Ovary (tissue), 9 donors: ENCODE results near the gene GNAS-AS1. TPM values are rescaled to one million over a fixed set of nuclear protein-coding genes. Genes with fewer than 3 reads are reported as not detected.

ENCODE experiments used
- DNase-seq, 5 donors: peaks; one replicate each; pipeline ENCODE4 v3.0.0-alpha.2; 2019 to 2020
- H3K27ac ChIP-seq, 2 donors: fragments of 200-600 bp; one replicate each; pipeline versions ENCODE4 v1.5.1 to v1.8.0; 2019 to 2022
- H3K27me3 ChIP-seq: fragments of 200-600 bp; one replicate; pipeline ENCODE4 v1.8.0; 2022
- H3K36me3 ChIP-seq: fragments of 200-600 bp; sonication (generic); one replicate; pipeline ENCODE4 v1.5.1; 2019
- H3K4me1 ChIP-seq: one replicate; pipeline ENCODE4 v1.8.1; 2013; ENCODE audit warnings: mild to moderate bottlenecking, moderate library complexity; ENCODE audit not compliant: insufficient read depth
- H3K4me3 ChIP-seq: fragments of 200-600 bp; sonication (generic); one replicate; pipeline ENCODE4 v1.5.1; 2017
- H3K9me3 ChIP-seq, 2 donors: fragments of 200-600 bp in 1 of 2; sonication (generic) in 1 of 2; one replicate each; pipeline versions ENCODE4 v1.5.1 to v1.8.1; 2013 to 2019; ENCODE audit warnings: mild to moderate bottlenecking in 1 of 2, moderate library complexity in 1 of 2
- CTCF ChIP-seq, 3 donors: fragments of 450-650 bp in 2 of 3; fragments of 200-600 bp in 1 of 3; IDR thresholded peaks; one replicate each; pipeline versions ENCODE4 v1.5.1 to v1.8.0; 2016 to 2022; ENCODE audit warnings: antibody characterized with exemption in 3 of 3, mild to moderate bottlenecking in 1 of 3
- EP300 ChIP-seq: sonication (generic); formaldehyde crosslinking; IDR thresholded peaks from one replicate; pipeline ENCODE4 v1.6.1; 2017; ENCODE audit warnings: antibody characterized with exemption
- POLR2A ChIP-seq: fragments of 450-650 bp; IDR thresholded peaks from one replicate; pipeline ENCODE4 v1.6.1; 2017; ENCODE audit warnings: antibody characterized with exemption, mild to moderate bottlenecking, moderate library complexity
- WGBS, 3 donors: extraction: QIAGEN DNeasy Blood & Tissue Kit in 1 of 3; methylation state at CpG; one replicate each; pipeline versions ENCODE4 v1.1.5 to v1.1.7; 2013 to 2017; 5-methylcytosine and 5-hydroxymethylcytosine counted together
- intact Hi-C, 4 donors: fragments of 100-400 bp; cut with DNase I; formaldehyde crosslinking; loops; one replicate each; pipeline versions ENCODE4 v1.11.0 to v1.15.1; 2022 to 2023
- polyA plus RNA-seq, 2 donors: library from polyadenylated mRNA; stranded (reverse); fragments of 200-250 nt in 1 of 2; fragments of 350-450 nt in 1 of 2; fragmentation: Illumina TruSeq in 1 of 2; extraction: RNeasy Lipid Tissue Mini Kit (QIAGEN cat#74804) in 1 of 2; gene quantifications; one replicate each; pipeline ENCODE4 v1.2.3, GENCODE V29; 2013 to 2014
- total RNA-seq, 7 donors: library from RNA; depleted of rRNA in 2 of 7; stranded (reverse); fragments of >200 nt in 2 of 7; fragmentation: NEBNext Ultra II Directional in 3 of 7; extraction: Animal tissue kit (Norgen Biotek cat#: 25700) in 3 of 7; gene quantifications; one replicate each; pipeline versions ENCODE4 v1.1.0 to v1.2.4, GENCODE V29; 2016 to 2023
- donor health status: DM: no; HTN: no; CAD: no; lungs with moderate emphysema.
- donor health status: DM: no; HTN: no; CAD: no.
- donor health status: Bipolar disorder and iron deficiency.
- donor health status: DM: yes; HTN: yes; CAD: no.
- donor health status: DM: no; HTN: no; CAD: no.
- donor health status: DM: yes; HTN: yes; CAD: no.

The GNAS-AS1 gene
- total and polyA plus RNA-seq, 9 donors, result 0.10 to 0.37 (median 0.18) TPM; not detected in 2

GRCh38 chr20:58851969-58852458, 1.3 kb upstream of the GNAS-AS1 start:
- WGBS, 3 donors, result 40 to 50% (median 43%) methylated on average over 18 to 23 of the region's 23 CpGs
- intact Hi-C loops, result loop anchor here in 1 of 4 donors (10.0 kb wide), 1 partner anchor 617 kb away; no protein-coding TSS in a partner anchor
- no peak overlapping the region for H3K27ac ChIP-seq
- TF ChIP-seq POLR2A (no peak), CTCF (IDR thresholded peaks at IDR 0.05) (no peak), EP300 (no peak)
- no peaks in the 10 kb centered on the region for H3K9me3 ChIP-seq
- no peaks in the 10 kb centered on the region for H3K36me3 ChIP-seq
- H3K4me1 ChIP-seq, result no peaks in the 10 kb centered on the region
- DNase-seq, result no peak
- no peaks in the 10 kb centered on the region for H3K27me3 ChIP-seq
- peak overlapping the region; percentile 40 for H3K4me3 ChIP-seq

GRCh38 chr20:58851221-58851968, 693 bp upstream of the GNAS-AS1 start:
- Histone ChIP-seq H3K27me3 (no peaks in the 10 kb centered on the region), H3K4me3 (peak overlapping the region; percentile 40), H3K36me3 (no peaks in the 10 kb centered on the region), H3K4me1 (no peaks in the 10 kb centered on the region), H3K9me3 (no peaks in the 10 kb centered on the region), H3K27ac (no peak overlapping the region)
- intact Hi-C loops, result loop anchor here in 1 of 4 donors (10.0 kb wide), 1 partner anchor 617 kb away; no protein-coding TSS in a partner anchor
- no peak for TF ChIP-seq CTCF (IDR thresholded peaks at IDR 0.05)
- no peak for TF ChIP-seq EP300
- TF ChIP-seq POLR2A, result no peak
- no peak for DNase-seq
- WGBS, 3 donors, result 47 to 64% (median 49%) methylated on average over 41 of the region's 41 CpGs

GRCh38 chr20:58847463-58847862, 3.2 kb downstream of the GNAS-AS1 start:
- Histone ChIP-seq H3K4me3 (no peak overlapping the region), H3K36me3 (no peaks in the 10 kb centered on the region), H3K27ac (no peak overlapping the region), H3K4me1 (no peaks in the 10 kb centered on the region), H3K27me3 (no peaks in the 10 kb centered on the region), H3K9me3 (no peaks in the 10 kb centered on the region)
- DNase-seq, result no peak
- TF ChIP-seq POLR2A (no peak), CTCF (IDR thresholded peaks at IDR 0.05) (no peak), EP300 (no peak)
- 68 to 73% (median 73%) methylated on average over 2 of the region's 2 CpGs for WGBS, 3 donors
- intact Hi-C loops, result no loop called here

- no peak for DNase-seq
- Histone ChIP-seq H3K9me3 (no peaks in the 10 kb centered on the region), H3K36me3 (no peaks in the 10 kb centered on the region), H3K4me1 (no peaks in the 10 kb centered on the region), H3K27me3 (no peaks in the 10 kb centered on the region), H3K27ac (no peak overlapping the region), H3K4me3 (no peak overlapping the region)
- intact Hi-C loops, result no loop called here
- no peak for TF ChIP-seq POLR2A
- TF ChIP-seq EP300, result no peak
- no peak for TF ChIP-seq CTCF (IDR thresholded peaks at IDR 0.05)
- 62 to 73% (median 71%) methylated on average over 3 of the region's 3 CpGs for WGBS, 3 donors
Measured at GRCh38 chr20:58845706-58846105, 5.0 kb downstream of the GNAS-AS1 start.
